ENCODE results near the gene PPP2R3A.

GRCh38 chr3:136109499-136109898, 144.0 kb downstream of the PPP2R3A start:
- TF ChIP-seq CTCF (conservative IDR thresholded peaks at IDR 0.05) (no peak), ZFX (IDR thresholded peaks at IDR 0.05) (no peak)

Data from C4-2B (cell line).